GM19397 (cell line): ENCODE measurements around the gene CACNA1E.

ENCODE experiments used
- ATAC-seq: cut with Tn5 transposase; IDR thresholded peaks from one replicate; pipeline ENCODE4 v1.9.1; 2021; ENCODE audit warnings: mild to moderate bottlenecking, moderate library complexity; ENCODE audit not compliant: unreplicated experiment

Gene CACNA1E

GRCh38 chr1:181483285-181484195, at the start of gene CACNA1E:
Gene CACNA1E (plus strand): TSS chr1:181483517. CDS start chr1:181483745, 228 bp downstream.
- no peak for ATAC-seq

GRCh38 chr1:181433931-181434330, 49.4 kb upstream of the CACNA1E start:
- ATAC-seq: no peak

- ATAC-seq: no peak
Measured at GRCh38 chr1:181438013-181438412, 45.3 kb upstream of the CACNA1E start.

- no peak for ATAC-seq
Measured at GRCh38 chr1:181440510-181440909, 42.8 kb upstream of the CACNA1E start.

- ATAC-seq: no peak
Measured at GRCh38 chr1:181442181-181442525, 41.2 kb upstream of the CACNA1E start.

- no peak for ATAC-seq
Measured at GRCh38 chr1:181443231-181443853, 40.0 kb upstream of the CACNA1E start.

GRCh38 chr1:181445436-181445835, 37.9 kb upstream of the CACNA1E start:
- no peak for ATAC-seq

- no peak for ATAC-seq
Measured at GRCh38 chr1:181448461-181448860, 34.9 kb upstream of the CACNA1E start.

- ATAC-seq: no peak
Measured at GRCh38 chr1:181451661-181452230, 31.6 kb upstream of the CACNA1E start.

- no peak for ATAC-seq
Measured at GRCh38 chr1:181452746-181453145, 30.6 kb upstream of the CACNA1E start.

- no peak for ATAC-seq
Measured at GRCh38 chr1:181453541-181454201, 29.6 kb upstream of the CACNA1E start.

GRCh38 chr1:181456551-181456950, 26.8 kb upstream of the CACNA1E start:
- no peak for ATAC-seq

GRCh38 chr1:181458419-181458818, 24.9 kb upstream of the CACNA1E start:
- no peak for ATAC-seq

- no peak for ATAC-seq
Measured at GRCh38 chr1:181459067-181459466, 24.2 kb upstream of the CACNA1E start.

- ATAC-seq: no peak
Measured at GRCh38 chr1:181469829-181470228, 13.5 kb upstream of the CACNA1E start.

- no peak for ATAC-seq
Measured at GRCh38 chr1:181475580-181475979, 7.7 kb upstream of the CACNA1E start.

GRCh38 chr1:181476581-181476980, 6.7 kb upstream of the CACNA1E start:
- ATAC-seq: no peak

- ATAC-seq: no peak
Measured at GRCh38 chr1:181478306-181478705, 5.0 kb upstream of the CACNA1E start.

- ATAC-seq: no peak
Measured at GRCh38 chr1:181479137-181479745, 4.1 kb upstream of the CACNA1E start.

GRCh38 chr1:181482001-181482430, 1.3 kb upstream of the CACNA1E start:
- ATAC-seq: peak; percentile 1
